ENCODE measurements around the gene USP37.

Gene USP37, protein sequence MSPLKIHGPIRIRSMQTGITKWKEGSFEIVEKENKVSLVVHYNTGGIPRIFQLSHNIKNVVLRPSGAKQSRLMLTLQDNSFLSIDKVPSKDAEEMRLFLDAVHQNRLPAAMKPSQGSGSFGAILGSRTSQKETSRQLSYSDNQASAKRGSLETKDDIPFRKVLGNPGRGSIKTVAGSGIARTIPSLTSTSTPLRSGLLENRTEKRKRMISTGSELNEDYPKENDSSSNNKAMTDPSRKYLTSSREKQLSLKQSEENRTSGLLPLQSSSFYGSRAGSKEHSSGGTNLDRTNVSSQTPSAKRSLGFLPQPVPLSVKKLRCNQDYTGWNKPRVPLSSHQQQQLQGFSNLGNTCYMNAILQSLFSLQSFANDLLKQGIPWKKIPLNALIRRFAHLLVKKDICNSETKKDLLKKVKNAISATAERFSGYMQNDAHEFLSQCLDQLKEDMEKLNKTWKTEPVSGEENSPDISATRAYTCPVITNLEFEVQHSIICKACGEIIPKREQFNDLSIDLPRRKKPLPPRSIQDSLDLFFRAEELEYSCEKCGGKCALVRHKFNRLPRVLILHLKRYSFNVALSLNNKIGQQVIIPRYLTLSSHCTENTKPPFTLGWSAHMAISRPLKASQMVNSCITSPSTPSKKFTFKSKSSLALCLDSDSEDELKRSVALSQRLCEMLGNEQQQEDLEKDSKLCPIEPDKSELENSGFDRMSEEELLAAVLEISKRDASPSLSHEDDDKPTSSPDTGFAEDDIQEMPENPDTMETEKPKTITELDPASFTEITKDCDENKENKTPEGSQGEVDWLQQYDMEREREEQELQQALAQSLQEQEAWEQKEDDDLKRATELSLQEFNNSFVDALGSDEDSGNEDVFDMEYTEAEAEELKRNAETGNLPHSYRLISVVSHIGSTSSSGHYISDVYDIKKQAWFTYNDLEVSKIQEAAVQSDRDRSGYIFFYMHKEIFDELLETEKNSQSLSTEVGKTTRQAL

DNA sequence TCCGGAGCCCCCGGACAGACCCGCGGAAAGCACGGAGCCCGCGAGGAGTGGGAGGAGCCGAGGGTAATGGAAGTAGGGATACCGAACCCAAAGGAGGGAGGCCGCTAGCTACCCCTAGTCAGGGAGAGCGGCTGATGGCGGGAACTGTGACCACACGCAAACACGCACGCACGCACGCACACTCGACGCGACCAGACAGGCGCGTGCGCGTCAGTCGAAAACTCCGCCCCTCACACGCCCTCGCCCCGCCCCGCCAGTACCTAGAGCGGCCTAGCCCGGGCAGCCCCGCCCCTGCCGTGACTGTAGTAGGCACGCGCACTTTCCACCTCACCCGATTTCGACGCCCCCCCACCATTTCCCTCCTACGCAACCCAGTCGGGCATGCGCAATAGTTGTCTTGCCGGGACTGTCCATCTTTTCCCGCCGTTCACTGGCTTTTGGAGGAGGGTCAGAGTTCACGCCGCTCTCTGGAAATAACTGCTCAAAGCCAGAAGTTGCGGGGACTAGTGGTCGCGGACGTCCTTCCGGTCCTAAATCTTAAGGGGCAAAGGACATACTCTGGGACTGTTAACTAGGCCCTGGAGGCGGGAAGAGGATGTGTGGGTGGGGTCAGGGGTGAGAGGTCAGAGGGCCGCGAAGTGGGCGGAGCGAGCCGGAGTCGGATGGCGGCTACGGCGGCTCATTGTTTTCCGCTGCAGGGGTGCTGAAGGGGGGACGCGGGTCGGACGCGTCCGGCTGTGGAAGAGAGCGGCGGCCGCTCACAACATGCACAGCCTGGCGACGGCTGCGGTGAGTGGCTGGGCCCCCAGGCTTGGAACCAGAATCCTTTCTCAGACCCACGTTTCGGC, at the start of gene USP37, which contains the start of gene CNOT9:
USP37 (minus strand) TSS at position 162 of the 848 bp plus-strand sequence. CDS start 9,698 bp downstream, outside the sequence.
CNOT9 (plus strand) TSS at position 650 of the 848 bp plus-strand sequence; CDS start at position 766, 116 bp downstream.
- DNase-seq (ENCODE audit: low spot score): peak; percentile 99

DNA sequence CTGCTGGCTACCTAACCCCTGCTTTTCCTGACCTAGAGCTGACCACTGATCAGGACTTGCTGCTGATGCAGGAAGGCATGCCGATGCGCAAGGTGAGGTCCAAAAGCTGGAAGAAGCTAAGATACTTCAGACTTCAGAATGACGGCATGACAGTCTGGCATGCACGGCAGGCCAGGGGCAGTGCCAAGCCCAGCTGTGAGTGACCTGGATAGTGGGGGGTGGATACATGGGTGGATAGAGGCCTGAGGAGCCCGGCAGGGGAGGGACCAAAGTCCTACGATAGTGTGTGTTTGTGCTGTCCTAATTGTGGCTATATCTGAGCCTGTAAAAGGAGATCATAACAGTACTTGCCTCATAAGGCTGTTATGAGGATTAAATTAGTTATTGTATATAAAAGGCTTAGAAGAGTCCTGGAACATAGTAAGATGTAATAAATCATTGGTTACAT, 47.7 kb upstream of the USP37 start:
- no peak for DNase-seq (ENCODE audit: low spot score)

DNA sequence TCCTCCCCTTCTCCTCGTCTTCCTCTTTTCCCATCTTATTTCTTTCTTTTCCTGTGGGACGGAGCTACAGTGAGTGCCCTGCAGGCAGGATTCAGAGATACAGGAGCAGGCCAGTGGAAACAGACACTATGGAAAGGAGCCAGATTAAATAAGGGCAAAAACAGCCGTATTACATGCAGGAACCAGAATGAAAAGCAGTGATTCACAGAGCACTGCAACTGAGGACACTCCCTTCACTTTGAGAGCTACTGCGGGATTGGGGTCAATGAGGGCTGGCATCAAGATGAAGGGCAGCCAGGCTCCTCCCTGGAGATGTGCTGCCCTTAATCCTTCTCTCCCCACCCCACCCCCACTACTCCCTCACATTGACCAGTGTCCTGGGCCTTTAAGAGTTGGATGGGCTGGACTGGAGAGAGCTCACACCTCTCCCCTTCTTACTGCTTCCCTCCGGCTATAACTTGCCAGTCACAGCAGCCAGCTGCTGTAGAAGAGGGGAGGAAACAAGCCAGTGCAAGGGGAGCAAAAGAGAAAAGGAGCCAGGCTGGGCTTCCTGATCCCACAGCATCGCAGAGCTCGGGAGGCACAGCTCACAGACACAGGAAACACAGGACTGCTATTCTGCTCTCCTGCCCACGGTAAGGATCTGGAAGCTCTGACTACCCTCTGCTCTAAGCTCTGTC, 39.4 kb upstream of the USP37 start, which contains the start of gene PLCD4:
PLCD4 (plus strand) TSS at position 464 of the 680 bp plus-strand sequence. CDS start 7,841 bp downstream, outside the sequence.
- peak; percentile 63 for DNase-seq (ENCODE audit: low spot score)

DNA sequence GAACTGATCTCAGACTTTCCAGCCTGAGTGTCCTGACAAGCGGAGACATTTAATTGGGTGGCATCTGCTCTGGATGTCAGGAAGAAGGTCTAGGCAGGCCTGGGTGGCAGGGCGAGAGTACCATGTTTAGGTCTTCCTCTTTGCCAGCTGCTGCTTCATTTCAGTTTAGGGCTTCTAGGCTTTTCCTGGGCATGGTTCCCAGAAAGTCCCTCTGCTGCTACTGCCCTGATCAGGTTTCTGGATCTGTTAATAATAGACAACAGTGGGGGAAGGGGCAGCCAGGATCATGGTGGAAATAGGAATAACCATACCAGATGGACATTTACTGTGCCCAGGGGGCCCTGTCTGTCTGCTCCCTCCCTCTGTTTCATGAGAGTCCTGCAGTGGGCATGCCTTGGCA, 37.3 kb upstream of the USP37 start:
- no peak for DNase-seq (ENCODE audit: low spot score)

DNA sequence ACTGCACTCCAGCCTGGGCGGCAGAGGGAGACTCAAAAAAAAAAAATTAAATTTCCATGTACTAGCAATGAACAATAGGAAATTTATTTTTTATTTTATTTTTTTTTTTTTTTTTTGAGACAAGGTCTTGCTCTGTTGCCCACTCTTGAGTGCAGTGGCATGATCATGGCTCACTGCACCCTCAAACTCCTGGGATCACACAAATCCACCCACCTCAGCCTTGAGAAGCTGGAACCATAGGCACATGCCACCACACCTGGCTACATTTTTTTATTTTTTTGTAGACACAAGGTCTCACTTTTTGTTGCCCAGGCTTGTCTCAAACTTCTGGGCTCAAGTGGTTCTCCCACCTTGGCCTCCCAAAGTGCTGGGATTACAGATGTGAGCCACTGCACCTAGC, 17.4 kb upstream of the USP37 start:
- DNase-seq (ENCODE audit: low spot score): no peak

DNA sequence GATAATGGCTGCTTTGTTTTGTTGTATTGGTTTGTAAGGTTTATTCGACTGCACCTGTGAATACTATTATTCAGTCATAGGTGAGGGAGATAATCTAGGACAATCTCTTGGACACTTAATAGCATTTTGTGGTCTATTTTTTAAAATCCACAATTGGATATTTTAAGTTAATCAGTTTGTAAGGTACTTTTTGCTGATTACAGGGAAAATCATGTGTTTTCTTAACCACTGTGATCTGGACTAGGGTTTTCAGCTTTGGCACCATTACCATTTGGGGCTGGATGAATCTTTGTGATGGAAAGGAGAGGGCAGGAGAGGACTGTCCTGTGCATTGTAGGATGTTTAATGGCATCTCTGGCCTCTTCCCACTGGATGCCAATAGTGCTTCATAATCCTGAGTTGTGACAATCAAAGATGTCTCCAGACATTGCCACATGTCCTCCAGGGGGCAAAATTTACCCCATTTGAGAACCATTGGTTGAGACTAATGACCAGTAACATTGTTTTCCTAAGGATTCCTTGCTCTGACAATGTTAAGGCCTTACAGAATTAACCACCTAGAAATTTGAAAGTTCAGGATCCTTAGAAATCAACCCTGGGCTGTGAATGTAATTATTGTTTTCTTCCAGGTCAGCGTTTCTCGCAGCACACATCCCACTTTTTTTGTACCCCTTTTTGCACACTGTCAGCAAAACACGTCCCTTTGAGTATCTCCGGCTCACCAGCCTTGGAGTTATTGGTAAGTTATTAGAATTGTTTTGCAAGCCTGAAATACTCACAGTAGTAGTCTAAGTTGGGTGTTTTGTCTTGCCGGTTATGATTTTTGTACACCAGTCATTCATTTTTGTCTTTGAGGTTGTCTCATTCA, 16.1 kb upstream of the USP37 start:
- no peak for DNase-seq (ENCODE audit: low spot score)

DNA sequence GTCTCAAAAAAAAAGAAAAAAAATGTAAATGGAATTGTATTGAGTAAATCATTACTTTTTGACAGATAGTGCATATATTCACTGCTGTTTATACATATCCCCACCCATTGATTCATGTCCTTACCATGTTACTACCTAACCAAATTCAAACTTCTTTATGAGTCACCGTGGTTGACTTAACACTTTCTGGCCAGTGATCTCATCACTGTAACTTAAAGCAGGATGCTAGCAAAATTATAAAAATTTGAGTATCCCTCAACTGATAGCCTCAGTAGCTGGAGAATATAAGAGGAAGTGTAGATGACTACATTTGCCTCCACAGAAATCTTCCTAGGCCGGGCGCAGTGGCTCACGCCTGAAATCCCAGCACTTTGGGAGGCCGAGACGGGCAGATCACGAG, 13.9 kb upstream of the USP37 start:
- DNase-seq (ENCODE audit: low spot score): no peak

DNA sequence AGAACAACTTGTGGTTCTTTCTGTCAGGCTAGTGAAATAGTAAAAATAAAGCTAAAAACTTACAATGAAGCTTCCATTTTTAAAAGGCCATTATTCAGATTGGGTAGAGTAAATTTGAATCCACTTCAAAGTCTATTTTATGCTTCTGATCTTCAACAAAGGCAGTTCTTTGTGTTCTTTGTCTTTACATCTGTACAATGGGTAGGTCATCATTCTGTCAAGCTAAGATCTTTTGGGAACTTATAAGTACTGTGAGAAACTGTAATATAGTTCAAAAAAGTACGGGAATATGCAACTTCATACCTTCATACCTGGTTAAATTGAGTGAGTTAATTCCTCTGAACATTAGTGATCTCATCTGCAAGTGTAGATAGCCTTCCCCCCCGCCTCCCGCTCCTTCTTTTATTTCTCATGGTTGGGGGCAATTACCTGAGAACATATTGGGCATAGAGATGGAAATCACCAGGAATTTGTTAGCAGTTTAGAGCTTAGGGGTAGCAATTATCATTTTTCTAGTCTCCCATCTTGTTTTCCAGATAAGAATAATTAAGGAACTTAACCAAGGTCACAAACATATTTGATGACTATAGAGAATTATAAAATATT, 10.2 kb upstream of the USP37 start:
- DNase-seq (ENCODE audit: low spot score): no peak

DNA sequence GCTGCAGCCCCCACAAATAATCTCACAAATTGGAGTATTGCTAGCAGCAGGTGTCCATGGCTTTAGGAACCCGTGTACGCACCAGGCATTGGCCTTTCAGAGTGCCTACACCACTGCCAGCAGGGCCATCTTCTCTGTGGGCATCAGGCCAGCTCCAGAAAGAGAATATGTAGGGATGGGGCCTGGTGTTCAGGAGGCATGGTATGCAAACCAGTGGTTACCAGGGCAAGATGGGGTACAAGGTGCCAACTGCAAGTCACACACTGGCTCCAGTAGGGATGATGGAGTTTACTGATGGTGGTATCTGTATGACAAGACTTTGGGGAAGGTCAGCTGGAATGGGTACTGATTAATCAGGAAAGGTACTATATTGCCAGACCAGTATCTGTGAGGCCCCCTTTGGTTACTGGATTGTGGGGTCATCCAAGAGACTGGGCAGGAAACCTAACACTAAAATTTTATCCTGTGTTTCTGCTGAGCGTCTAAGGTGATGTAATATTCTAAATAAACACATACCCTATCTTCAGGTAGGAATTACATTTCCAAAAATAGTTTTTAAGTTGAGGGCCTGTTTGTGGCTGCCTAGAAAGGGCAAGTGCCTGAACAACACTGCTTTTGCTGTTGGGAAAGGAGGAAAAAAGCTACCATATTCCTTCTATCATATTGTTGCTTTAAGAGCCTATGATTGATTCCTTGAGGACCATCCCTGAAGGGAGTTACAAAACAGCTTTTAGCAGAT, 9.5 kb upstream of the USP37 start:
- no peak for DNase-seq (ENCODE audit: low spot score)

DNA sequence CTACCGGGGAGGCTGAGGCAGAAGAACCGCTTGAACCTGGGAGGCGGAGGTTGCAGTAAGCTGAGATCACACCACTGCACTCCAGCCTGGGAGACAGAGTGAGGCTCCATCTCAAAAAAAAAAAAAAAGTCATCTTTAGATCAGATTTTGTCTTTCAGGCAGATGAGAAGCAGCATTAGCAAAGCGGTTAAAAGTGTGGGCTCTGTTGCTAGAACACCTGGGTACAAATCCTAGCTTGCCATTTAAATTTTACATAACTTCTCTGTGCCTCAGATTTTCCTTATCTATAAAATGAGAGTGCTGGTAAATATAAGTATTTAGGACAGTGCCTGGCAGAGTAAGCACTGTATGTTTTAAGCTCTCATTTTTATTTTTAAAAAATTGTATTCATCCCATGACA, 8.7 kb upstream of the USP37 start:
- DNase-seq (ENCODE audit: low spot score): no peak

DNA sequence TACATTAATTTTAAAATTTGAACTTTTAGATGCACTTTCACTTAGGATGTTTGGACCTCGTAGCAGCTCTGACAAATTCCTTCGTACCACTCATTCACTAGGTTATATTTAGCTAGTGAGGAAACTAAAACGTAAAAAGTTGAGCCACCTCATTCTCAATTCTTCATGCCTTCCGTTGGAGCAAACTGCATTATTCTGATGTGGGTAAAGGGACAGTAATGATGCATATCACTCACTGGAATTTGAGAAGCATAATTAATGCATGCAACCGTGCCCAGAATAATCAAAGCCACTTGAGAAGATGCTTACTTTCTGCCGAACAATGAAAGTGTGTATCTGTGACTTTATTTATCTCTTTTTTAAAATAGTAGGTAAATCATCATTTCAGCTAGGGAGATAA, 2.7 kb upstream of the USP37 start:
- DNase-seq (ENCODE audit: low spot score): no peak

DNA sequence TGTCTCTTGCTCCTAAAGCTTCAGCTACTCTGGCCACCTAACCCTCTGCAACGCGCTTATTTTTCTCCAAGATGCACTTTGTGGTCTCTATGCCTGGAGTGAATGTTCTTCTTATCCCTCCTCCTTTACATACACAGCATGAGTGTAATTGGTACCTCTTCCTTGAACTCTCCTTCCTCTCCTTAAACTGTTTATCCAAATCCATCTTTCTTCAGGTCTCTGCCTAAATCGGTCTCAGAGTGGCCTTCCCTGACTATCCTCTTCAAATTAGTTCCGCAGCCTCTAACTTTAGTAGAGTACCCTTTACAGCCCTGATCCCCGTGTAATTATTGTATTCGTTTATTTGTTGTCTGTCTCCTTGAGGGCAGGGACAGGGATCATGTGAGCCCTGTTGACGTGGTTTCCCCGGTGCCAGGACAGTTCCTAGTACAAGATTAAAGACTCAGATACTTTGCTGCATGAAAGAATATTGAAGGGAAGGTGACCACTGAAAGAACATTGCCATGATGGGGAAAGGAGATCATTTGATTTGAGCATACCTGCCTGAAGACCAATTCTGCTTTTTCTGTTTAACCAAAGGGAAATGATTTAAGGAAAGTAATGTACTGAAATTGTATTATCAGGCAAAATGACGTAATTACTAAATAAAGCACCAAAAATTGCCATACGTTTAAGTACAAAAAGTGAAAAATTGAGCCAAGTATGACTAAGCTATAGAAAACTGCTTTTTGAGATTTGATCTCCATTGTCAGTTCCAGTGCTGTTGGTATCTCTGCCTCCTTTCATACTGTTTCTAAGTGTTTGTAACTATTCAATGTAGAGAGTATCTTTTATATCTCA, 1.7 kb upstream of the USP37 start:
- DNase-seq (ENCODE audit: low spot score): no peak

DNA sequence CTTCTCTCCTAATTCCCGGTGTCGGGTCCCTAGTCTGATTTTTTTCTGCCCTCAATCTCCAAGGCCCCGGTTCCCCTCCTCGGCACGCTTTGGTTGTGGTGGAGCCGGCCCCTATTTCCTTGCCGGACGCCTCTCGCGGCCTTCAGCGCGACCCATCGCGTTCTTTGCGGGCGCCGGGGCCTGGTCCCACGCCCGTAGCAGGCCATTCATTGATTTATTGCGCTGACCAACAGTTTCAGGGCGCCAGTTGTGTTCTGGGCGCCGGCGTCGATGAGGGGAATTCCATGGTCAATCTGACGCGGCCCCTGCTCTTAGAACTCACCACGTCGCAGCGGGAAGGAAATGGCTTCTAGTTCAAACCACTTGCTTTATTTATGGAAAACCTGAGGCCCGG, 884 bp upstream of the USP37 start:
- DNase-seq (ENCODE audit: low spot score): no peak

DNA sequence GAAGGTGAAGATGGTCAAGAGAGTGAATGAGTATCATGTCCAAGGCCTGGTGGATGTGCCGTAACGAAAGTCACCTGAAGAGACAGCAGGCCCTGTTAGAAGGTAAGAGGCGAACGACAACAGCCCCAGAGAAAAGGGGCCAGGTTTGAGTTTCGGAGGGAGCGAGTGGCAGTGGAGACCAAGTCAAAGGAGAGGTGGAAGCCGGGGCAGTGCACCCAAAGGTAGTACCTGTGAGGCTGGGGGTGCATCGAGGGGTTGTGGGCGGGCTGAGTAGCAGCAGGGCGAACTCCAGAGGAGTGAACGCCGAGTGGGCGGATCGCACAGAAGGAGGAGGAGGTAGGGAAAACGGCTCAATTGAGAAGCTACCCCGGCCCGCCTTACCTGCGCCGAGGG, 358 bp downstream of the USP37 start:
- no peak for DNase-seq (ENCODE audit: low spot score)

DNA sequence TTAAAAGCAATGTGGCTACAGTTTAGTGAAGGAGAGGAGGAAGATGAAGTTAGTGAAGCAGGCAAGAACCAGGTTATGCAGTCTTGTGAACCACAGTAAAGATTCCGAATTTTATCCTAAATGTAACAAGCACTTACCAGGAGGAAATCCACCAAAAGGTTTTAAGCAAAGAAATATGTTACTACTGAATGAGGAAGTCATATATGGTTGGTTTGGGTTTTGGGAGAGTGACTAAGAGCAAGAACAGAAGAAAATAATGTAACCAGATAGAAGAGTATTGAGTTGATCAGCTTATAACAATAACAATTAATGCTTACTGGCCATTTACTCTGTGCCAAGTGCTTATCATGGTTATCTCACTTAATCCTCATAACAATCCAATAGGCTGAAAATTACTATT, 1.9 kb downstream of the USP37 start:
- no peak for DNase-seq (ENCODE audit: low spot score)

DNA sequence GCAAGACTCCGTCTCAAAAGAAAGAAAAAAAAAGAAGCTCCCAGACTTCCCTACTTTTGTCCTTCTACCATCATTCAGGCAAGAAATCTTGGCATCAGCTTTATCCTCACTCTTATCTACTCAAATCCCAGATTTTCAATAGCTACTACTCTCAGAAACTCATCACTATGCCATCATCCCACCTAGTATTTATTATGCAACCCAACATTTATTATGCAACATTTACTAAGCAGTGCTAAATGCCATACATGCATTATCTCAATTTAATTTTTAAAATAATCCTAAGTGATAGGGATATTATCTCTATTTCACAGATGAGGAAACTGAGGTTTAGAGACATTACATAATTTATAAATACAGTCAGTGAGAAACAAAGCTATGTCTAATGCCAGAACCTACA, 4.1 kb downstream of the USP37 start:
- DNase-seq (ENCODE audit: low spot score): no peak

DNA sequence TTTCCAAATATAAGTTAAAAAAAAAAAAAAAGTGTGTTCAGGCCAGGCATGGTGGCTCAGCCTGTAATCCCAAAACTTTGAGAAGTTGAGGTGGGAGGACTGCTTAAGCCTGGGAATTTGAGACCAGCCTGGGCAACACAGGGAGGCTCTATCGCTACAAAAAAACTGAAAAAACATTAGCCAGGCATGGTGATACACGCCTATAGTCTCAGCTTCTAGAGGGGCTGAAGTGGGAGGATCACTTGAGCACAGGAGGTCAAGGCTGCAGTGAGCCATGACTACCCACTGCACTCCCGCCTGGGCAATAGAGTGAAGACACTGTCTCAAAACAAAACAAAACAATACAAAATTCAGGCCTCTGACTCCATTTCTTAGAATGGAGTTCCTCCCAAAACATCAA, 9.2 kb downstream of the USP37 start:
- no peak for DNase-seq (ENCODE audit: low spot score)

DNA sequence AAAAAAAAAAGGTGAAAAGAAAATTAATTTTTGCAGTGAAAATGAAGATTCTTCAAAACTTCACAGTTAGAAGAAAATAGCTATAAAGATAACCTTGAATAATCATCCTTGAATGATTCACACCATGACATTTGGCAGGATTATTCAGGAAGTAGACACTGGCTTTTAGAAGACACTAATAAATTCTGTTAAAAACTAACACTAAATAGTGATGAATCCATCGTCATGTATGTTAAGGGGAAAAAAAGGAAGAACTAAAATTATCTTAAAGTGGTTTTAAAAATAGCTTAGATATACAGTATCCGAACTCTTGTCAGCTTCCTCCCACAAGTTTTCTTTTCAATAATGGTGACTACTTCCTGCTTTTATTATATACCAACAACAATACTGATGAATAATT, 10.2 kb downstream of the USP37 start:
- no peak for DNase-seq (ENCODE audit: low spot score)
